Coronary artery (tissue), 2 donors: ENCODE data around the gene SLC29A1.

Source experiments
- DNase-seq: peaks from one replicate; pipeline ENCODE4 v3.0.0-alpha.2; 2017; ENCODE audit warnings: low spot score
- H3K27ac ChIP-seq, 2 donors: fragments of 200-600 bp; sonication (generic); one replicate each; pipeline ENCODE4 v1.5.1; 2016 to 2019
- H3K4me3 ChIP-seq: fragments of 200-600 bp; sonication (generic); 2 replicates; pipeline ENCODE4 v1.5.1; 2016; ENCODE audit warnings: mild to moderate bottlenecking, moderate library complexity
- CTCF ChIP-seq: fragments of 200-600 bp; sonication (generic); IDR thresholded peaks from one replicate; pipeline ENCODE4 v1.5.1; 2019; ENCODE audit warnings: antibody characterized with exemption

The SLC29A1 gene

DNA sequence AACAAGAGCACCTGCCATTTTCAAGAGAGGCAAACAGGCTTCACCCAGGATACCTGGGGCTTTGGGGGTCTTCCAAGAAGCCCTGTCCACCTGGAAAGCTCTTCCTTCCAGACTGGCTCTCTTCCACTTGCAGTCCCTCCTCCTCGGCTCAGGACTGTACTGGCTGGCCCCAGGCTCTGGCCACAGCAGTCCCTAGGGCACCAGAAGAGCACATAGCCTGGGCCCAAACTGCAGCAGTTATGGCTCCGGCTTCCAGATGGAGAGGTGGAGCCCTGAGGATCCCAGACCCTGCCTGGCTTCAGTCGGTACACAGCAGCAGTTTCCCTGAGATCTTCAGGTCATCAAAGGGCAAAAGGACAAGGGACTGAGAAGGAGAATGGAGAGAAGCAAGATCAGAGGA lies 35.5 kb downstream of the SLC29A1 start:
- no peak for DNase-seq
- Histone ChIP-seq H3K4me3 (no peak overlapping the region), H3K27ac (no peak overlapping the region)
- TF ChIP-seq CTCF = no peak

DNA sequence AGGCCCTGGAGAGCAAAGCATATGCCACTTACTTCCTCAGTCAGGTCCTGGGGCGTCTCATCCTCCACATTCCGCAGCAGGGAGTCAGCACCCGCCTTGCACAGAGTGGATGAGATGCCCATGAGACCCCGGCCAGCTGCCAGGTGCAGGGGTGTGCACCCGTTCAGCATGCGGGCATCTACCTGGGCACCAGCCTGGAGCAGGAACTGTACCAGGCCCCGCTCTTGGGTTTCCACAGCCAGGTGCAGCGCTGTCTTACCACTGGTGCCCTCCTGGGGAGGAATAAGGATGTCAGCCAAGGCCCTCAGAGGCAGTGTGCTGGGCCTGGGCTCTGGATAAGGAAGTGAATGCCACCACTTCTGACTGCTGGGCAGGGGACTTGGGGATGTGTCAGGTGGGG lies 36.6 kb downstream of the SLC29A1 start:
- Histone ChIP-seq H3K27ac (no peak overlapping the region), H3K4me3 (no peak overlapping the region)
- DNase-seq = no peak
- no peak for TF ChIP-seq CTCF

- no peak overlapping the region for H3K27ac ChIP-seq
- TF ChIP-seq CTCF = no peak
- DNase-seq = no peak
Observed at GRCh38 chr6:44260451-44261297, 37.3 kb downstream of the SLC29A1 start.

DNA sequence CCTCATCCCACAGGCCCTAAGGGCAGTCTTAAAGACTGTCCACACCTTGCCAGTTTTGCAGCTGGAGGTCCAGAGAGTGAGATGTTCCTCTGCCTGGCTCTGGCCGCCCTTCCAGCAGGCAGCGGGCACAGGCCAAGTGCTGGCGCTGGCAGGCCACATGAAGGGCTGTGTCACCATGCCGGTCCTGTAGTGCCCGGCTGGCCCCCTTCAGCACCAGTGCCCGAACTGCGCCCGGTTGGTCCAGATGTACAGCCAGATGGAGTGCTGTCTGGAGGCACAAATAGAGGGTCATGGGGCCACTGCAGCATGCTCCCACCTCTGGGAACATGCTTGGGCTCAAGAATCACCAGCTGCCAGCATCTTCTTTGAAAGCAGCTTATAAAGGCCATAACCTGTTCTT lies 38.2 kb downstream of the SLC29A1 start:
- no peak for DNase-seq

More at GRCh38 chr6:44260451-44261297, 37.3 kb downstream of the SLC29A1 start:
- no peak overlapping the region for H3K4me3 ChIP-seq

DNA sequence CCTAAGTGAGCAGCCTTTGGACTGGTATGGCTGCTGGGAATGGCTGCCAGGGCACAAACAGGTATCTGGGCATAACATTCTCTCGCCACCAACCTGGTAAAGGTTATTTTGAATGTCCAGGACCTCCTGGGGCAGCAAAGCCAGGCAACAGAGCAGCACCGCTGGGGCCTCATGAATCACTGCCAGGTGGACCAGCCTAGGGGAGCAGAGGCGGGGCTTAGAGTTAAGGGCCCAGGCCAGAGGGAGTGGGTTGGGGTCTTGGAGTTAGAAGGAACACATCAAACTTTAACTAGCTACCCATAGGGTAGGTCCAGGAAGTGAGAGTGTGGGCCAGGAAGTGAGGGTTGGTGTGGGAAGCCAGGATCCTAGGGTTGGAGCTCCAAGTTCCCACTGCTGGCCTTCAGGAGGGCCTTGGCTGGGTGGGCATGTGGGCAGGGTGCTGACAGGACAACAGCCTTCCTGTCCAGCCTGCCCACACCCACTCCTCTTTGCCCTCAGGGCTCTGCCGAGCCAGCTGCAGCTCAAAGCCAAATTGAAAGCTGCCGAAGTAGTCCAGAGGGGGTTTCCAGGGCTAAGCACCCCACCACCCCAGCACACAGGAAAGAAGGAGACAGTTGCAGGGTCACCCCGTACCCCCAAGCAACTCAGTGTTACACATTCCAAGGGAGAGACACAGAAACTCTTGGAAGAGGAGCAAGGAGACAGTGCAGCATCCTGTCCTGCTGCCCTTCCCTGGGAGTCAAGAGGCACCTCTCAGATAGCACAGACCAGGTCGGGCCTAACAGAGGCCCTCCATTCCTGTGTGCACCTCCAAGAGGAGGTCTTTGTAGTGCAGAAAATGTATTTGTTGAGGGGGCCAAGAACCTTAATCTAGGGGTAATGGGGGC lies 39.3 kb downstream of the SLC29A1 start:
- peak overlapping the region in 1 of 2 donors; percentile 35 for H3K27ac ChIP-seq
- peak overlapping the region; percentile 83 for H3K4me3 ChIP-seq
- DNase-seq = no peak
- TF ChIP-seq CTCF = no peak

More for the DNA sequence above, 38.2 kb downstream of the SLC29A1 start:
- no peak overlapping the region for H3K4me3 ChIP-seq
- TF ChIP-seq CTCF = no peak
- no peak overlapping the region for H3K27ac ChIP-seq

DNA sequence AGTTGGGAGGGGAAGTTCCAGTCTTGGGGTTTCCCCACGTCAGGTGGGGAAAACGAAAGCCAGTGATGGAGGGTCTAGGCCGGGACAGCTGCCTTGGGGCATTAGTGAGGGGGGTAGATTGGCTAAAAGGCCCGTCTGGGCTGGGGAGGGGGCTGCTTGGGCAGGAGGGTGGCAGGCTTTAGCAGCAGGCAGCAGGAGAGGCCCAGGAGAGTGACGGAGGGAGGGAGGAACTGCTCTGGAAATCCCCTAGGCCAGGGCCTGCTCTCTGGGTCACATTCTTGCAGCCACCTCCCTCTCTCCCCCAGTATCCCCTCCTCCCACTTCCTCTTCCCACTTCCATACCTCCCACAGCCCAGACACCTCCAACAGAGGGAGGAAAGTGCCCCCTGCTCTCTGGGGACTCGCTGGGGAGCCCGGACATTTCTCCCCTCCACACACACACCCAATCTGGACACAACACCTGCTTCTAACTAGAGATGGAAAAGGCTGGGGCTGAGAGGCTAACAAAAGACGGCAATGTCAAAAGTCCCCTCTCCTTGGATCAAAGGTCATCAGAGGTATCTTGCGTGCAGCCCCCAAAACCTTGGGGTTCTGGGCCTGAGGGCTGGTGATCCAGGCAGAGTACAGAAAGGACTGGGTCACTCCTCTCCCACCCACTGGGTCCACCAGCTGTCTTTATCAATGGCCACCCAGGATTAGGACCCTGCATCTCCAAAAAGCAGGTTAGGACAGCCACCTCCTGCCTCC lies 40.1 kb downstream of the SLC29A1 start:
- TF ChIP-seq CTCF = no peak

More for the DNA sequence above, 40.1 kb downstream of the SLC29A1 start:
- DNase-seq = no peak
- H3K27ac ChIP-seq = peak overlapping the region in 1 of 2 donors; percentile 35
- H3K4me3 ChIP-seq = peak overlapping the region; percentile 83
